Activated naive CD4-positive, alpha-beta T cell treated with Interleukin-2 at 50 U/mL for 16 hours (primary cell): Measurements from ENCODE around the gene SV2C.
"Not testable (repeated sequence)": the region's sequence is repeated elsewhere in the genome, so short reads cannot be mapped to it uniquely, and the experiment has no call there.

ENCODE experiments used
- DNase-seq: peaks from one replicate; pipeline ENCODE4 v3.0.0-alpha.2; 2020

The SV2C gene

DNA sequence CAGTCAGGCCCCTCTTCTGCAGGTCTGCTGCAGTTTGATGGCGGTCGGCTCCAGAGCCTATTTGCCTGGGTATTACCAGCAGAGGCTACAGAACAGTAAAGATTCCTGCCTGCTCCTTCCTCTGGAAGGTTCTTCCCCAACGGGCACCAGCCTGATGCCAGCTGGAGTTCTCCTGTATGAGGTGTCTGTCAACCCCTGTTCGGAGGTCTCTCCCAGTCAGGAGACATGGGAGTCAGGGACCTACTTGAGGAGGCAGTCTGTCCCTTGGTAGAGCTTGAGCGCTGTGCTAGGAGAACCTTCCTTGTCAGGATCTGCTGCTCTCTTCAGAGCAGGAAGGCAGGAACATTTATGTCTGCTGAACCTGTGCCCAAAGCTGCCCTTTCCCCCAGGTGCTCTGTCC lies 181.5 kb downstream of the SV2C start:
- no peak for DNase-seq

DNA sequence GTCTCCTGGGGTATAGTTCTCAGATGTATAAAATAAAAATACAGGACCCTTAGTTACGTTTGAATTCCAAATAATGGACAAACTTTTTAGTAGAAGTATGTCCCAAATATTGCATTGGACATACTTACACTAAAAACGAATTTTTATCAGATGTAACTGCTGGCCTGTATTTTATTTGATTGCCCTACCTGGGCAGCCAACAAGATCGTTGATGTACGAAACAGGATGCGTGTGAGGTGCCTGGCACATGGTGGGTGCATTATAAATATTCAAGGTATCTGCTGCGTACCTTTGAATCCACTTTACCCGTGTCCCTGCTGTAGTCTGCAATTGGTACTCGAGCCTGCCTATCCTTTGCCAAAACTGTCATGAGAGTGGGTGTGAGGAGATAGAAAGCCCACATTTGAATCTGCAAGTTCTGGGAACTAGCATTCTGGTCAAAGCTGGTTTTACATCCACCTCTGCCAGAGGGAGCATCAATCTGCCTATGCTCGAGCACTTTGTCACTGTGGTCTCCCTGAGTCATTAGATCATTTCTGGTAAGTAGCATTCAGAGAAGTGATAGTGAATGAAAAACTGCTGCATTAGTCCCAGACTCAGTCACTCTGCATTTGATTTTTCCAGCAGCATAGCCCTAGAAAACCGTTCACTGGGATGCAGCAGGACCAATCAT lies 186.2 kb downstream of the SV2C start:
- DNase-seq = peak; percentile 47

DNA sequence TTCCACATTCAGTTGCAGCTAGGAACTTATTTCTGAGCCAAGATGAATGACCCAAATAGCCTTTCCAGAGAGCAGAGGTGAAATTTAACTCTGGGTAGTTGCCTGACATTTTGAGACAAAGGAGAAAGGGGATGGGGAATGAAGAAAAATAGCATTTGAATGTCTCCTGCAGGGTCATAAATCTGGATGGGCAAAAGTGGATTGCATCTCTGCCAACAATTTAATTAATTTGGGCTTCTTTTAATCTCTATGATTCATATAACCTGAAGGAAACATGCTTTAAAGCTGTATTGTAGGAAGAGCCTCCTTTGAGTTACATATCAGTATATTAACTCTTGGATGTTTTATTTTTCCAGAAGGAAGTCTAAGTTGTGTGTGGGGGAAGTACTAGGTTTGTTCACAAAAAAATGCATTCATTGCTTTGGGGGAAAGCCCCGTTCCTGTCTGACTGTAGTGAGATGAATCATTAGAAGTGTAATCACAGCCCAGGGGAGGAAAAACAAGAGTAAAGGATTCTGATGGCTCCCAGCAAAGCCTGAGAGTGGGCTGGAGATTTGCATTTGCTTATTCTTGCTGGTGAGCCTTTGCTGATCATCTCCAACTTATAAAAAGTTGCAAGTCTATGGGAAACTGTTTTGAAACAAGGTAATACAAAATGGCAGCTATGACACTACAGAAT lies 186.9 kb downstream of the SV2C start:
- DNase-seq = peak; percentile 29

DNA sequence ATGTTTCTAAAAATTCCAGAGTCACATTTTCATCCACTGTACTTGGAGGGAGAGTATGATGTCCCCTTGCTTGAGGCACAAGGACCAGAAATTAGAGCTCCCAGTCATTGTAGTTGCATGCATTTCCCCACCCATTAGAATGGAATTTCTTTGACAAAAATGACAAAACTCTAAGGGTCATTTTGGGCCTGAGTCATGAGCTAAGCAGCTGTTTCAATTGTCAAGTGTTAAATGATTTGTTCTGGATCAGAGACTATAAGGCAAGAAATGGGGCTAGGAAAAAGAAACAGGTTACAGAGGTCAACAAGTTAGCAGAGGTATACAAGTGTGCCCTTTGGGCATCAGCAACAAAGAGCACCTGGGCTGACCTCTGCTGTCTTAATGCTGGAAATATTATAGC lies 188.7 kb downstream of the SV2C start:
- no peak for DNase-seq

DNA sequence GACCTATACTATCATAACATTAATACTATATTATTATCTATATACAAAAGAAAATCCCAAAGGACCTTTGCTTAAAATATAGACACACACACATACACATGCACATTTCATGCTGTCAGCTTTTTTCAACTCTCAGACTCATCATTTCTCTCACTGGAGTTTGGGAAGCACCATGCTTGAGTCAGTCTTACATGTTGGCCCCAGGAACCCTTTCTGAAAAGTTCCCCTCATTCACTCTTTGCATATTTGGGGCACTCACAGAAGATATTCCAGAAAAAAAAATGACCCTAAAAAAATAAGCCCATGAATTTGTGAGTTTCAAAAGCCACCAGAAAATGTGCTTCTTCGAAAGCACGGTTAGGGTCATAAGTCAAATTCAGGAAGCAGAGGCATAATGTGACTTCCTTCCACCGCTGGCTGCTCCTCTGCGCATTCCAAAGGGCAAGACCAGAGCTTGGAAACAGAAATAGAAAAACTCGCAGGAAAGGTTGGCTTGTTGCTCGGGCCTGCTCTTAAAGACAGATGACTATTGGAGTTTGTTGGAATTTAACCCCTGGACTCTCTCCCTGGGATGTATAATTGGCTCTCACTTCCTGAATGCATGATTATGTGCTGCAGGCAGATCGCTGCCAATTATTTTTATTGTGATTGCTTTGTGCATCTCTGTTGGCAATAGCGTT lies 190.2 kb downstream of the SV2C start:
- no peak for DNase-seq

DNA sequence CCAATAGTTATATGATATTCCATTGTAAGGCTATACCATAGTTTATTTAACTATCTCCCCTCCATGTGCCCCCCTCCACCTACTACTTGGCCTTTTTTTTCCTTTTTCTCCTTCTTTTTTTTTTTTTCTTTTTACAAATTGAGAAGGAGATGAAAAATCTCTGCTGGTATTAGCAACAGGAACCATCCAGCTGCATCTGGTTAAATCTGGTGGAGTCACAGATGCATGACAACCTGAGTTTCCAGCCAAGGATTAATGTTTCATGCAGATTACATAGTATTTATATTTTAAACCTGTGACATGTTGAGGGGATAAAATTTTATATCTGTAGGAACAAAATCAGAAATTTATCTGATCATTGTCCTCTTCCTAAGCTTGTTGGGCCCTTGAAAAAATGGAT lies 191.4 kb downstream of the SV2C start:
- DNase-seq = no peak

DNA sequence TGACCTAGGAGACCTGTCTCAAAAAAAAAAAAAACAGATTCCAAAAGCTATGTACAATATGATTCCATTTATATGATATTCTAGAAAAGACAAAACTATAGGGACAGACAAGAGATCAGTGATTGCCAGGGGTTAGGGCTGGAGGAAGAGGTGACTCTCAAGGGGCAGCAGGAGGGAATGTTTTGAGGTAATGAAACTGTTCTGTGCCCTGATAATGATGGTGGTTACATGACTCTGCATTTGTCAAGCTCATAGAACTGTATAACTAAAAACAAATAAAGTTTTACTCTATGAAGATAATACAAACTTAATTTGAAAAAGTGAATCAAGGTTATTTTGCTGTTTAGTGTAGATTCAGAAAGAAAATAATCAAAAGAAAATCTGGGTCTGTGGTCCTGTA lies 194.6 kb downstream of the SV2C start:
- DNase-seq = no peak

DNA sequence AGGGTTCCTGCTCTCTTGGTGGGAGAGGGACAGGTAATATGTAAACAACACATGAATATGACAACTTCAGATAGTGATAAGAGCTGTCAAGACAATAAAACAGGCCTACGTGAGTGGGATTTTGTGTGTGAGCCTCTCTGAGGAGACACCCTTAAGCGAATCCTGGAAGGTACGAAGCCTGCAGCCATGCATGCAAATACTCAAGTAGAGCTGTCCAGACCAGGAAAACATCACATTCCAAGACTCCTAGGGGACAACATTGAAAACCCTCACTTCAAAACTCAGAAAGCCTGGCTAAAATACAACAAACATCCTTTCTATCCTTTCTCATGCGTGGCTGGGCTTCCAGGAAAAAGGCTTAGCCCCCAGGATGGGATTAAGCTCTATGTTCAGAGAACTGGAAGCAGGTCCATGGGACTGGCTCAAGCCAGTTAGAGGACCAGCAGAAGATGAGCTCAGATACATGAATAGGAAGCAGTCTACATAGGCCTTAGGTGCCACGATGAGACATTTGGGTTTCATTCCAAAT lies 195.1 kb downstream of the SV2C start:
- no peak for DNase-seq

DNA sequence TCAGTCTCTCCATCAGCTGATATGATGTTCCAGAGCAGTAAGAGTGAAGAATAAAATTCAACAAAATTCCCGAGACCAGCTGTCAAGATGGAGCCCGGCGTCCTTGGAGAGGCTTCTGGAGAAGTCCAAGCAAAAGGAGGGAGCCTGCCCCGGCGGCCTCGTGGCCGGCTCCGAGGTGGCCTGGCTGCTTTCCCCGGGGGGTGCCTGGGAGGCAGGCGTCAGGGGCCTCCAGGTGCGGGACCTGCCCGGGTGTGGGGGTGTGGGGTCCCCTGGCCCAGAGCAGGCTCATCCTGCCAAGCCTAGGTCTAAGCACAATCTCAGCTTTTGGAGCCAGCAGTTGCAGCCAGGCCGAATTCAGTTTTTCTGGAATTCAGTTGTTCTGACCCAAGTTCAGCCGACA lies 197.3 kb downstream of the SV2C start:
- DNase-seq = no peak

DNA sequence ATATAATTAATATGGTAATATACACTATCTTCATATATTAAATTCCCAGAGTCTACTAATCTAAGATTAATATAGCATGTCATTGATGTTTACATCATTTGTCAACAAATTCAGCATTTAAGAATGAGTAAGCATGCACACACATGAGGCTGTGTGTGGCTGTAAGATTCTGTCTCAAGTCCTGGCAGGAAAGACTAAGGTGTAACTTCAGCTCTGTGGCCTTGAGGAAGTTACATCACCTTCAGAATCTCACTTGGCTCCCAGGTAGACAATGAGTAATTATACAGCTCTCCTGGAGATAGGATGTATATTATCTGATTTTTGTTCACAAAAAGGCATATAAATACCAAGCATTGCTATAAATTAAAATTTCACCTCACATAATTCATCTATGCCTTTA lies 200.5 kb downstream of the SV2C start:
- DNase-seq = no peak

DNA sequence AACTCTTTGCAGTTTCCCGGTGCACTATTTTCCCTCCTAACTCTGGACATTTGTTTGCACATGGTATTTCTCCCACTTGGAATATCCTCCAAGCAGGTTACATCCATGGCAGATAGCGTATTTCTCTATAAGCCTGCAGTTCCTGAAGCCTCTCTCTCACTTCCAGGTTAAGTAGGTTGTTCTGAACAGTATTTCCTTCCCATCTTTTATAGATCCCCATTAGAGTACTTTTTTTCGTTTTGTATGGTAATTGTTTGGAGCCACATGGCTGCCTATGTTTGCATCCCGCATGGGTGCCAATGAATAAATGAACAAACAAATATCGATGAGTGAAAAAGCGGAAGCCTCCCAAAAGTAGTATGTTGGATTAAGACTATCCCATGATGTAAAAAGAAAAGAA lies 206.5 kb downstream of the SV2C start:
- DNase-seq = no peak

DNA sequence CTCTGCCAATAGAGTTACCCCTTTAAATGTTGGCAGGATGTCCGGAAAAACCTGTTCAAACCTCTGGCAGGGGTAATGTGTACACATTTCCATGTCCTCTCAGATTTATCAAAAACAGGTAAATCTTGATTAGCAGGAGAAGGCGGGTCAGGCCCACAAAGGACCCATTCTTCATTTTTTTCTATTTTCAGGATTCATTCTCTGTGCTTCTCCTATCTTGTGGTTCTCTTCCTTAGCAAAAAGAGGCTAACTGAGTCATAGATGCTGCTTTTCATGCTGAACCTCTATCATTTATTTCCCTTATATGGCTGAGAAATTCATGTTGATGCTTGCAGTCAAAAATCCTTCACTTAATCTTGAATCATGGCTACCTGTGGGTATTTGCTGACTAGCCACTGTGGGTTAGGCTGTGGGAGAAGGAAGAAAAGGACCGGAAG lies 207.2 kb downstream of the SV2C start:
- DNase-seq = no peak

DNA sequence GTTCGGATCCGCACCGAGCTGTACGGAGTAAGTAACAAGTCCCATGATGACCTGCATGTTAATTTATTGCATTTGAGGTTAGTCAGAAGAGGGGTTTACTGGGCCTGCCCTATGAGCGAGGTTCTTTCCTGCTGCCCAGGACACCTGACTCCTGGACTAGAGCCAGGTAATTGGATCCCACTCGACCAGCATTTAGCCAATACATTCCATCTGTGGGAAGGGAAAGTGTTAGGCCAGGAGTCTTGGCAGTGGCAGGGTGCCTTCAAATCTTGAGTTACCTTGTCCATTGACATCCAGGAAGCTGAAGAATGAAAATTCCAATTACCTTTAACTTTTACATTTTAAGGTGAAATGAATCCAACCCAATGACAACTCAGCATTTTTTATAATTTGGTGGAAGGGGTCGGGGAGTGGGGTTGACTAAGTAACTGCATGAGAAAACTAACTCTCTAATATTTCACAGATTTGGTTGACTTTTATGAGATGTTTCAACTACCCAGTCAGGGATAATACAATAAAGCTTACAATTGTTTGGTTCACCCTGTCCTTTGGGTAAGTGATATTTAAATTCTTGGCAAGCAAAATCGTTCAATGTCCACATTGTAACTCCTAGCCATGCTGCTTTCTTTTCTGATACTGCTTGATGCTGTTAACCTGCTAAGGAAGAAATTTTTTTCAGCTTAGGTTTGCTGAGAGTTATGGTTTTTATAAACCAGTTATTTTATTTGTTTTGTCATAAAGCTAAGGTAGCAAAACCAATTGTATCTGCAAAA lies 208.3 kb downstream of the SV2C start:
- no peak for DNase-seq

DNA sequence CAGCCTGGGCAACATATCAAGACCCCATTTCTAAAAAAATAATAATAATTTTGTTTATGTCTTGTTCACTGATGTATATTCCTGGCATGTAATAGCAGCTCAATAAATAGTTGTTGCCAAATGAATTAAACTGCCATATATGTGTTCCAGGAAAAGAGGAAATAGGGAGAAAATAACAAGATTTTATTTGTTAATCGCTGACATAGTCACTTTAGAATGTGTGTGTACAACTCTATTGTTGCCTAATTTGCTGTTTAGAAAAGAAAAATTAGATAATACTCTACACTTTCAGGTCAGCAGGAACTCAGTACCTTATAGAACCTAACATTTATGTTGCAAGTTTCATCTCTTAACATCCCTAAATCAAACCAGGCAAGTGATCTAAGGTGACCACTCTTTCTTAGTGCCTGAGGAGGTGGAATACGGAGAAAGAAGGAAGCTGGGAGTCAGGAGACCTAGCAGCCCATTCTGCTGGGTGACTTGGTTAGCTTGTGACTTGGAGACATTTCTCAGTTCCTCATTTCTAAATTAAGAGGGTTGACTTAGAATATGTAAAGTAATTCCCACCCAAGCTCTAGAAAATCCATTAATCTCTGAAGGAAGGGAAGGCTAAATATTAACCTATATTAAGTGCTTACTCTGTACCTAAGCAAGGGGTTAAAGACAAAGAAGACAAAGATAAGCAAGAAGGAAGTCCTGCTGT lies 209.6 kb downstream of the SV2C start:
- DNase-seq = no peak

DNA sequence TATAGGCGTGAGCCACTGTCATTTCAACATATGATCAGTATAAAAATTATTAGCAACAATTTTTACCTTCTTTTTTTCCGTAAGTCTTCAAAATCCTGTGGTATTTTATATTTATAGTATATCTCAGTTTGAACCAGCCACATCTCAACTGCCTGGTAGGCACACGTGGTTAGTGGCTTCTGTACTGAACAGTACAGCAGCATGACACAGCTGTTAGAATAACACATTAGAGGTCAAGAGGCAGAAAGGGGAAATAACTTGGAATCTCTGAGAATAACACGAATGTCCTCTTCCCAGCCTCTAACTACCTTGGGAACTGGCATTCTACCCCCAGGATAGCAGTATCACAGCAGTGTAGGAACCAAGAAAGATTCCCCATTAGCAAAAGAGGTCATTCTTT lies 211.4 kb downstream of the SV2C start:
- no peak for DNase-seq

DNA sequence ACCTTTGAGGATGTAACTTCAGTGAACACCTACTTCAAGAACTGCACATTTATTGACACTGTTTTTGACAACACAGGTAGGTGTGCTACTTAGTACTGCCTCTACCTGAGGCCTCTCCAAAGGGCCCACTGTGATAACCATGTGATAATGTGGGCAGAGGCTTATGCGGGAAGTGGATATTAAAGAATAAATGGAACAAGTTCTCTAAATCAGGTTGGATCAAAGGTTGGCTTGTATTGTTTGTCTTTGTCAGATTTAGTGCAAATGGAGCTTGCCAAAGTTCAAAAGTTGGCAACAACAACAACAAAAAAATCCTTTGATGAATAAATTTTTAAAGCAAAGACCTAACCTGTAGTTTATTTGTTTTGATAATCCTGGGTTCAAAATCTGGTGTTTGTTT lies 215.7 kb downstream of the SV2C start:
- no peak for DNase-seq

DNA sequence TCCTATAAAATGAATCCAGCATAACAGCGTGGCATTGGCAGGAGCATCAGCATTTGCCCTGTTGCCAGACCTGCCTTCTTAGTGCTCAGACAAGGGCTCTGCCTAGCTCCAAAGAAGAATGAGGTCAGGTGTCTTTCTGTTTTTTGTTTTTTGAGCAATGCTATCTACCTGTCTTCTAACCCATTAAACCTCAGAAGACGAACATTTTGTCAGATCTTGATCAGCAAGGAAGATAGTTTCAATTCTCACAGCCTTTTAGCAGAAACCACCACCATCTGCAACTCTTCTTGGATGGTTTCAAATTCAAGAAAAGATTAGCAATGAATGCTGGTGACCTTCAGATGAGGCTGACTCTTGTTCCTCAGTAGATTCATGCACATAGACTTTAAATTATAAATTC lies 216.4 kb downstream of the SV2C start:
- DNase-seq = no peak

DNA sequence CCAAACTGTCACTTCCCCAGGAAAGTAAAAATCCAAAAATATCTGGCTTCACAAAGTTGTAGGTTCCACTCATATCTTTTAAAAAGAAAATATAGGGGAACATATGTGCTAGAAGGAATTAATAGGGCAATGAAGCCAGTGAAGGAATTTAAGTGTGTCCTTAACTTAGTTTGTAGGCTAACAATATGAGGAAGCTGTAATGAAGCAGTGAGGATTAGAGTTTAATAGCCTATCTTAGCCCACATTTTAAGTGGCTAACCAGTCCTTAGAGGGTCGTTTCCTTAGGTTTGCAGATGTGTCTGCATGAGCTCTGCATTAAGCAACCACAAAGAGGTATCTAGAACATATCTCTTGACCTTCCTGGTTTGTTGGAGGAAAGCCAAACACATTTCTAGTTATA lies 218.7 kb downstream of the SV2C start:
- not testable (repeated sequence) for DNase-seq

DNA sequence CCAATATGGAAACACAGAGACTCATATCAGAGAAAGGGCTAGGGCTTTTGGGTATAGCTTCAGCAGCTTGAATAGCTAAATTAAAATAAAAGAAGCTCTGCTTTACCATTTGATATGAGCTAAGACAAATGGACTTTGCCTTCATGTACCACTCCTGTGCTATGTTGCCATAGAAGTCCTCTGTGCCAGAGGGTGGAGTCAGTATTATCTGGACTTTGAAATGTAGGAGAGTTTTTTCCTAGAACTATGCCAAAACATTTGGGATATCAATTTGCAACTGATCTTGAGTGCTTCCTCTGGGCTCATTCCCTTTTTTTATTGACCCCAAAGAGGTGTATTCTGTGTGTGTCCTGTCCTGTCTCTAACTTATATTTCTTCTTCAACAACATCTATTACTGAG lies 219.5 kb downstream of the SV2C start:
- DNase-seq = not testable (repeated sequence)

DNA sequence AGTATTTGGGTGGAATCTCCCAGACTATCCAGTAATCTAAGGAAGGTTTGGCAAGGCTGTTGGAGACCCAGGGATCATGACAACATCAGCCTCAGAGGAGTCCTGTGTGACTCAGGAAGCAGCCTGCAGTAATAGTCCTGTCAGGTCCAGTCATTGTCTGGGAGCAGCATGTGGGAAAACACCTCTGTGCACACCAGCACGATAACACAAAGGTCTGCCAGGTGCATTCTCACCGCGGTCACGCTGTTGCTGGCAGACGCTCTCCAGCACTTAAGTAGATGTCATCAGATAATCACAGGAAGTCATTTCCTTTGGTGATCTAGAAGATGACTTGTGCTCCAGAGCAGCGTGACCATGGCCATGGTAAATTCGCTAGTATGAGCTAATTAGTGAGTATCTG lies 220.7 kb downstream of the SV2C start:
- peak; percentile 30 for DNase-seq

DNA sequence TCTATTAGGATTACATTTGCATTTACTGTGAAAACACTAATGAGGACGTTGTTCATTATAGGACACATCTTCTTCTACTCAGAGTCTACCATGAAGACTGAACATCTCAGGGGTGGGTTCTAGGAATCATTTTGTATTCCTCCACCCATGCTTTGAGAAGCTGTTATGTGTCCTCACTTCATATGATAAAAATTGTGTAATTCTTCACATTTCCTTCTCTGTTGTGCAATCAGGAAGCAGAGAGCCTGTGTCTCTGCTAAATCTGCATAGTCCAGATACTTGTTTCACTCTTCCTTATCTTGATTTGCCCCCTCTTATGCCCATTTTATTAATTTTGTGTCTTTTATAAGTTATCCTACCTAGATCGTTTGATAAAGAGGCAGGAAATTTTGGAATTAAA lies 222.1 kb downstream of the SV2C start:
- DNase-seq = no peak

DNA sequence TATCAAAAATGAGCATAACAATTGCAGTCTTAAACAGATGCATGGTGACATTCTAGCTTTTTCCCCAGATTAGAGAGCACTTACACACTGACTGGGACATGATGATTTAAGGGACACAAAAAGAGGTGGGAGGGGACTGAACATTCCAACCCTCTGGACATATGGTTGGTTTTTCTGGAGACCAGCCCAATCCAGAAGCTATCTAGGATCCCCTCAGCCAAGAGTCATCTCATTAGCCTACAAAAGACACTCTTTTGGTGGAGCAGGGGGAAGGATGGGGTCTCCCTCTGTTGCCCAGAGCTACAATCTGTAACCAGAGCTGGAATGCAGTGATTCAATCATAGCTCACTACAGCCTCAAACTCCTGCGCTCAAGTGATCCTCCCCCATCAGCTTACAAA lies 222.6 kb downstream of the SV2C start:
- DNase-seq = no peak

DNA sequence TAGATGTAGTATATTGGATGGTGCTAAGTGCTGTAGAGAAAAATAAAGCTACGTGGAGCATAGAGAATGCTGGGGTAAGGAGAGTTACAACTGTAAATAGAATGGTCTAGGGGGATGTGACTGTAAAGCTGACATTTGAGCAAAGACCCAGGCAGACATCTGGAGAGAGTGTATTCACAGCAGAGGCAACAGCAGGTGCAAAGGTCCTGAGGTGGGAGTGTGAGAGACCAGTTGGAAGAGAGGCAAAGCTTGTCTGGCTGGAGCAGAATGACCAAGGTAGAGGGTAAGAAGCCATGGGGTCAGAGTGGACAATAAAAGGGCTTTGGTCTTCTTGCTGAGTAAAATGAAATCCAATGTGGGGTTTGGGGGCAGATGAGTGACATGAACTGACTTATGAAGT lies 227.0 kb downstream of the SV2C start:
- DNase-seq = no peak
